Endodermal cell (in vitro differentiated cells): Measurements from ENCODE around the gene PRDM5. TPM values are rescaled to one million over a fixed set of nuclear protein-coding genes. Genes with fewer than 3 reads are reported as not detected.

Experiments used
- DNase-seq: peaks from one replicate; pipeline ENCODE4 v3.0.0-alpha.2; 2017
- H3K27ac ChIP-seq: 2 replicates; pipeline ENCODE4 v1.5.1; 2013; ENCODE audit warnings: mild to moderate bottlenecking, low read depth, low read length, moderate library complexity
- H3K27me3 ChIP-seq: 2 replicates; pipeline ENCODE4 v1.6.1; 2013; ENCODE audit warnings: mild to moderate bottlenecking, low read length, moderate library complexity; ENCODE audit not compliant: insufficient read depth, control insufficient read depth, poor library complexity, severe bottlenecking
- H3K36me3 ChIP-seq: 2 replicates; pipeline ENCODE4 v1.7.0; 2013; ENCODE audit warnings: mild to moderate bottlenecking, low read length, moderate library complexity; ENCODE audit not compliant: control insufficient read depth, insufficient read depth
- H3K4me1 ChIP-seq: one replicate; pipeline ENCODE4 v1.7.0; 2013; ENCODE audit warnings: low read length; ENCODE audit not compliant: control insufficient read depth, insufficient read depth
- H3K4me3 ChIP-seq: 2 replicates; pipeline ENCODE4 v1.5.1; 2013; ENCODE audit warnings: mild to moderate bottlenecking, low read length, moderate library complexity
- H3K9ac ChIP-seq: 2 replicates; pipeline ENCODE4 v1.6.1; 2013; ENCODE audit warnings: mild to moderate bottlenecking, low read length, moderate library complexity; ENCODE audit not compliant: poor library complexity, severe bottlenecking; ENCODE audit errors: extremely low read depth
- H3K9me3 ChIP-seq: 2 replicates; pipeline ENCODE4 v1.6.1; 2013; ENCODE audit warnings: mild to moderate bottlenecking, low read length, moderate library complexity; ENCODE audit not compliant: control insufficient read depth
- H3K27ac Mint-ChIP-seq: 2 replicates; pipeline ENCODE4 v1.8.0; 2020; ENCODE audit warnings: mixed read lengths
- H3K27me3 Mint-ChIP-seq: 2 replicates; pipeline ENCODE4 v1.8.0; 2021; ENCODE audit warnings: mild to moderate bottlenecking, mixed read lengths; ENCODE audit not compliant: insufficient read depth
- H3K36me3 Mint-ChIP-seq: 2 replicates; pipeline ENCODE4 v1.8.0; 2020; ENCODE audit warnings: low read depth, mixed read lengths
- H3K4me1 Mint-ChIP-seq: 2 replicates; pipeline ENCODE4 v1.8.0; 2020; ENCODE audit warnings: mixed read lengths
- H3K4me3 Mint-ChIP-seq: 2 replicates; pipeline ENCODE4 v1.8.0; 2020; ENCODE audit warnings: mild to moderate bottlenecking, moderate library complexity, mixed read lengths
- H3K9me3 Mint-ChIP-seq: 2 replicates; pipeline ENCODE4 v1.8.0; 2020; ENCODE audit warnings: mild to moderate bottlenecking, mixed read lengths
- CTCF ChIP-seq: fragments of 200-600 bp; sonication (generic); conservative IDR thresholded peaks from 2 replicates; pipeline ENCODE4 v1.5.0; 2021; ENCODE audit warnings: antibody characterized with exemption, mild to moderate bottlenecking
- WGBS, 2 experiments: methylation state at CpG; one replicate each; pipeline versions ENCODE4 v1.1.5 to v1.1.7; 2013; ENCODE audit warnings: missing lambda C conversion rate in 2 of 2, mixed read lengths in 1 of 2; ENCODE audit not compliant: insufficient coverage in 1 of 2, insufficient read length in 1 of 2; 5-methylcytosine and 5-hydroxymethylcytosine counted together
- total RNA-seq, 2 donors: library from RNA; stranded (reverse); fragmentation: NEBNext Ultra II Directional in 1 of 2; extraction: Animal tissue kit (Norgen Biotek cat#: 25700) in 1 of 2; gene quantifications; 2 replicates in 1 of 2; 3 replicates in 1 of 2; pipeline ENCODE4 v1.2.1, GENCODE V29; 2021

PRDM5 gene
- total RNA-seq, 2 donors from 2014 or later, result 18.3 to 19.1 TPM

GRCh38 chr4:120716346-120716745, 206.2 kb downstream of the PRDM5 start:
- H3K27ac ChIP-seq, result no peak overlapping the region
- H3K27me3 Mint-ChIP-seq, result no peaks in the 10 kb centered on the region
- H3K9me3 Mint-ChIP-seq, result no peaks in the 10 kb centered on the region
- H3K4me1 ChIP-seq, result no peaks in the 10 kb centered on the region
- 88% methylated on average over 1 of the region's 1 CpG; no CpG with 5 or more reads in 1 of the 2 experiments for WGBS, 2 experiments
- DNase-seq, result no peak
- H3K27me3 ChIP-seq, result no peaks in the 10 kb centered on the region
- H3K4me1 Mint-ChIP-seq, result peaks cover 5% of the 10 kb centered on the region
- no peak overlapping the region for H3K4me3 ChIP-seq
- H3K36me3 Mint-ChIP-seq, result no peaks in the 10 kb centered on the region
- H3K9ac ChIP-seq, result no peak overlapping the region
- H3K36me3 ChIP-seq, result no peaks in the 10 kb centered on the region
- TF ChIP-seq CTCF, result no peak
- H3K4me3 Mint-ChIP-seq, result no peak overlapping the region
- H3K9me3 ChIP-seq, result no peaks in the 10 kb centered on the region
- no peak overlapping the region for H3K27ac Mint-ChIP-seq

- TF ChIP-seq CTCF, result no peak
These were observed 208.0 kb downstream of the PRDM5 start for GRCh38 chr4:120714417-120715010.

GRCh38 chr4:120709991-120710390, 212.5 kb downstream of the PRDM5 start:
- no peak for TF ChIP-seq CTCF
- Histone ChIP-seq H3K27ac (no peak overlapping the region), H3K36me3 (no peaks in the 10 kb centered on the region), H3K4me3 (no peak overlapping the region), H3K9me3 (no peaks in the 10 kb centered on the region), H3K27me3 (no peaks in the 10 kb centered on the region), H3K9ac (no peak overlapping the region), H3K4me1 (no peaks in the 10 kb centered on the region)
- no peaks in the 10 kb centered on the region for H3K36me3 Mint-ChIP-seq
- no peaks in the 10 kb centered on the region for H3K27me3 Mint-ChIP-seq
- 90 to 98% methylated on average over 2 to 3 of the region's 3 CpGs for WGBS, 2 experiments
- no peaks in the 10 kb centered on the region for H3K4me1 Mint-ChIP-seq
- H3K9me3 Mint-ChIP-seq, result no peaks in the 10 kb centered on the region
- no peak overlapping the region for H3K4me3 Mint-ChIP-seq
- DNase-seq, result no peak
- no peak overlapping the region for H3K27ac Mint-ChIP-seq

More at GRCh38 chr4:120714417-120715010, 208.0 kb downstream of the PRDM5 start:
- H3K27ac ChIP-seq, result peak overlapping the region; percentile 71
- H3K9ac ChIP-seq, result no peak overlapping the region
- no peaks in the 10 kb centered on the region for H3K36me3 Mint-ChIP-seq
- no peaks in the 10 kb centered on the region for H3K4me1 Mint-ChIP-seq
- H3K4me3 ChIP-seq, result no peak overlapping the region
- WGBS, 2 experiments, result 50 to 91% methylated on average over 1 to 3 of the region's 4 CpGs
- H3K4me3 Mint-ChIP-seq, result no peak overlapping the region
- no peaks in the 10 kb centered on the region for H3K27me3 Mint-ChIP-seq
- H3K27me3 ChIP-seq, result no peaks in the 10 kb centered on the region
- H3K9me3 ChIP-seq, result no peaks in the 10 kb centered on the region
- no peaks in the 10 kb centered on the region for H3K4me1 ChIP-seq
- no peaks in the 10 kb centered on the region for H3K36me3 ChIP-seq
- H3K27ac Mint-ChIP-seq, result no peak overlapping the region
- DNase-seq, result no peak
- no peaks in the 10 kb centered on the region for H3K9me3 Mint-ChIP-seq
